Mesenchymal stem cell (in vitro differentiated cells and primary cell): Measurements from ENCODE around the gene LMOD3.

Experiments used
- DNase-seq: peaks from one replicate; pipeline ENCODE4 v3.0.0-alpha.2; 2013
- H2AFZ ChIP-seq: one replicate; pipeline ENCODE4 v1.6.1; 2013; ENCODE audit warnings: low read depth, mild to moderate bottlenecking, control low read depth, inconsistent platforms, low read length, moderate library complexity
- H2AK5ac ChIP-seq: 2 replicates; pipeline ENCODE4 v1.6.1; 2013; ENCODE audit warnings: low read length, moderate library complexity, mild to moderate bottlenecking, inconsistent platforms; ENCODE audit not compliant: severe bottlenecking
- H2BK120ac ChIP-seq: one replicate; pipeline ENCODE4 v1.6.1; 2013; ENCODE audit warnings: low read depth, mild to moderate bottlenecking, inconsistent platforms, low read length, moderate library complexity
- H2BK12ac ChIP-seq, 2 experiments: one replicate each; pipeline ENCODE4 v1.6.1; 2013; ENCODE audit warnings: inconsistent platforms in 2 of 2, low read length in 2 of 2, mild to moderate bottlenecking in 2 of 2, moderate library complexity in 2 of 2, control low read depth in 1 of 2
- H2BK15ac ChIP-seq: one replicate; pipeline ENCODE4 v1.6.1; 2013; ENCODE audit warnings: mild to moderate bottlenecking, low read depth, inconsistent platforms; ENCODE audit not compliant: poor library complexity, severe bottlenecking
- H2BK5ac ChIP-seq: 2 replicates; pipeline ENCODE4 v1.6.1; 2013; ENCODE audit warnings: low read depth, mild to moderate bottlenecking, low read length, control low read depth, inconsistent platforms; ENCODE audit not compliant: poor library complexity, severe bottlenecking
- H3K14ac ChIP-seq, 2 experiments: one replicate each; pipeline ENCODE4 v1.6.1; 2013; ENCODE audit warnings: inconsistent platforms in 2 of 2, low read length in 2 of 2, control low read depth in 1 of 2, mild to moderate bottlenecking in 1 of 2, moderate library complexity in 1 of 2
- H3K18ac ChIP-seq, 2 experiments: one replicate each; pipeline ENCODE4 v1.6.1; 2013; ENCODE audit warnings: inconsistent platforms in 2 of 2, low read length in 2 of 2, control low read depth in 1 of 2, low read depth in 1 of 2, mild to moderate bottlenecking in 1 of 2
- H3K23ac ChIP-seq, 2 experiments: one replicate each; pipeline ENCODE4 v1.6.1; 2013; ENCODE audit warnings: inconsistent platforms in 2 of 2, low read length in 2 of 2, mild to moderate bottlenecking in 2 of 2, moderate library complexity in 2 of 2, control low read depth in 1 of 2
- H3K27ac ChIP-seq: 2 replicates; pipeline ENCODE4 v1.5.1; 2013; ENCODE audit warnings: mild to moderate bottlenecking, moderate library complexity, low read length, control low read depth, inconsistent platforms; ENCODE audit not compliant: poor library complexity, severe bottlenecking
- H3K27me3 ChIP-seq, 2 experiments: 2 replicates each; pipeline versions ENCODE4 v1.6.1 to v1.7.0; 2013; ENCODE audit warnings: low read length in 2 of 2, mild to moderate bottlenecking in 2 of 2, moderate library complexity in 2 of 2, control low read depth in 1 of 2, inconsistent platforms in 1 of 2; ENCODE audit not compliant: control insufficient read depth in 1 of 2, insufficient read depth in 1 of 2
- H3K36me3 ChIP-seq, 2 experiments: 2 replicates each; pipeline versions ENCODE4 v1.6.1 to v1.7.0; 2013; ENCODE audit warnings: low read length in 2 of 2, control low read depth in 1 of 2, inconsistent platforms in 1 of 2, low read depth in 1 of 2, mild to moderate bottlenecking in 1 of 2; ENCODE audit not compliant: insufficient read depth in 2 of 2, control insufficient read depth in 1 of 2
- H3K4ac ChIP-seq, 2 experiments: one replicate each; pipeline ENCODE4 v1.6.1; 2013; ENCODE audit warnings: inconsistent platforms in 2 of 2, low read length in 2 of 2, mild to moderate bottlenecking in 2 of 2, moderate library complexity in 2 of 2, control low read depth in 1 of 2, low read depth in 1 of 2
- H3K4me1 ChIP-seq: 2 replicates; pipeline ENCODE4 v1.6.1; 2013; ENCODE audit warnings: low read depth, low read length, control low read depth; ENCODE audit not compliant: control insufficient read depth, insufficient read depth
- H3K4me2 ChIP-seq: 2 replicates; pipeline ENCODE4 v1.6.1; 2013; ENCODE audit warnings: low read length, mild to moderate bottlenecking, inconsistent platforms; ENCODE audit not compliant: poor library complexity, severe bottlenecking
- H3K4me3 ChIP-seq, 2 experiments: 2 replicates each; pipeline versions ENCODE4 v1.5.1 to v1.7.0; 2013; ENCODE audit warnings: low read length in 2 of 2, mild to moderate bottlenecking in 2 of 2, control low read depth in 1 of 2, low read depth in 1 of 2; ENCODE audit not compliant: insufficient read depth in 1 of 2
- H3K79me1 ChIP-seq: replicated peaks from 2 replicates; pipeline ENCODE4 v1.6.1; 2013; ENCODE audit warnings: mild to moderate bottlenecking, control low read depth, low read length, inconsistent platforms; ENCODE audit not compliant: poor library complexity, severe bottlenecking
- H3K9ac ChIP-seq: 2 replicates; pipeline ENCODE4 v1.7.0; 2013; ENCODE audit warnings: mild to moderate bottlenecking, low read length, moderate library complexity
- H3K9me3 ChIP-seq: 2 replicates; pipeline ENCODE4 v1.7.0; 2013; ENCODE audit warnings: mild to moderate bottlenecking, low read length; ENCODE audit not compliant: control insufficient read depth
- H4K8ac ChIP-seq: one replicate; pipeline ENCODE4 v1.6.1; 2013; ENCODE audit warnings: inconsistent platforms, mild to moderate bottlenecking, low read length, moderate library complexity
- H4K91ac ChIP-seq: one replicate; pipeline ENCODE4 v1.6.1; 2013; ENCODE audit warnings: mild to moderate bottlenecking, low read length, inconsistent platforms
- WGBS: methylation state at CpG from one replicate; pipeline ENCODE4 v1.1.7; 2013; ENCODE audit warnings: mixed read lengths; 5-methylcytosine and 5-hydroxymethylcytosine counted together

The LMOD3 gene

DNA sequence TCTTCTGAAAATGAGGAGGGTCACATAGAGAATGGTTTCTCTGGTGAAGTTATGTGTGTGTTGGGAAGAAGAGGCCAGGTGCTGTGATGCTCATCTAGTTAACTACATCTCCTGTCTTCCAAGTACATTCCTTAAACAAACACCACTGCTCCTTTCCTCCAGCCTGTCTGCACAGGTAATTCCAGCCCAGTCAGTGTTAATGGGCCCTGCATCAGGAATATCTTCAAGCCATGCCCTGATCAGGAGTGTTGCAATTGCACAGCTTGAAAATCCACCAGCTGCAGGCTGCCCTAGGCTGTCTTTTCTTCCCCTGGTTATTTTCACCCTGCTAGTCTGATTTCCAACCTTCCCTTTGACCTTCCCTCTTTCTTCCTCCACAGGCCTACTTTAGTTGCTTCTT, 41.9 kb upstream of the LMOD3 start:
- Histone ChIP-seq H2BK5ac (no peak overlapping the region), H4K8ac (no peak overlapping the region), H2AFZ (no peak overlapping the region), H3K9me3 (no peaks in the 10 kb centered on the region), H3K27ac (no peak overlapping the region), H3K27me3 (no peaks in the 10 kb centered on the region), H3K4me1 (no peaks in the 10 kb centered on the region), H3K9ac (no peak overlapping the region), H2BK120ac (no peak overlapping the region), H3K4ac (no peak overlapping the region), H3K4me2 (no peak overlapping the region), H2AK5ac (no peak overlapping the region), H3K36me3 (peaks cover 0 to under 1% of the 10 kb centered on the region in 2 experiments), H3K18ac (peak overlapping the region in 1 of 2 experiments; percentile 46), H4K91ac (no peak overlapping the region), H3K14ac (no peak overlapping the region), H2BK12ac (no peak overlapping the region), H2BK15ac (no peak overlapping the region), H3K79me1 (no peaks in the 10 kb centered on the region), H3K4me3 (no peak overlapping the region), H3K23ac (no peak overlapping the region)
- no peak for DNase-seq

DNA sequence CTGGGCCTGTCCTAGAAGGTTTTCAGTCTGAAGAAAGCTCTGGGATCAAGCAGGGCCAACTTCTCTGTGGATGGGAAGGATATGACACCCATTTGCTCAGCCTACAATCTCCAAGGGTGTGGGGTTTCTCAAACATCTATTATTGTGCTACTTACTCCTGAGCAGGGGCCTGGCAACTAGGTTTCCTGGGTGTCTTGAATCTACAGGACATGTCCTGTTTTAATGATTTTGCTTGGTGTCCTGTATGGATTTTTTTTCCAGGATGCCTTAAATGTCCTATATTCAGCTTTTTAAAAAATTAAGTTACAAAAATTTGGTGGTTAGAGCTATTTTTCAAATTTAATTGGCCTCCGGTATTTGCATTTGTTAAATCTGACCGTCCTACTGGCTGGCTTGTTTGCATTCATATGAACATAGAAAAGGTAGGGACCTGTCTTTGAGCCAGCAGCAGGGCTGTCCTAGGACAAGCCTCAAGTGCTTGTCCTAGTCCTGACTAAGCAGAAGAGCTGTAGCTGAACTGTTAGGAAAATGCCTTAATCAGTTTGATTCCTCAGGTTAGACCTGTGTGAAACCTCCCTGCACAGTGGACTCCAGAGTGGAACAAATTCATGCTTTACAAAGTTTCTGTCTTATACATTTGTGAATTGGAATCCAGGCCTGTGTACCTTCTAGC, 40.0 kb upstream of the LMOD3 start:
- Histone ChIP-seq H3K36me3 (no peaks in the 10 kb centered on the region), H3K23ac (no peak overlapping the region), H2BK12ac (peak overlapping the region in 1 of 2 experiments; percentile 78), H4K8ac (no peak overlapping the region), H2AFZ (no peak overlapping the region), H3K9ac (no peak overlapping the region), H3K4me2 (no peak overlapping the region), H2BK15ac (no peak overlapping the region), H3K4me1 (no peaks in the 10 kb centered on the region), H3K4ac (peak overlapping the region in 1 of 2 experiments; percentile 75), H3K9me3 (no peaks in the 10 kb centered on the region), H2AK5ac (no peak overlapping the region), H3K79me1 (no peaks in the 10 kb centered on the region), H2BK5ac (no peak overlapping the region), H3K18ac (peak overlapping the region in 1 of 2 experiments; percentile 24), H3K4me3 (no peak overlapping the region), H3K27me3 (no peaks in the 10 kb centered on the region), H3K14ac (no peak overlapping the region), H2BK120ac (peak overlapping the region; percentile 19), H3K27ac (no peak overlapping the region), H4K91ac (no peak overlapping the region)
- DNase-seq, result no peak
- WGBS, result 85% methylated on average over 2 of the region's 2 CpGs

DNA sequence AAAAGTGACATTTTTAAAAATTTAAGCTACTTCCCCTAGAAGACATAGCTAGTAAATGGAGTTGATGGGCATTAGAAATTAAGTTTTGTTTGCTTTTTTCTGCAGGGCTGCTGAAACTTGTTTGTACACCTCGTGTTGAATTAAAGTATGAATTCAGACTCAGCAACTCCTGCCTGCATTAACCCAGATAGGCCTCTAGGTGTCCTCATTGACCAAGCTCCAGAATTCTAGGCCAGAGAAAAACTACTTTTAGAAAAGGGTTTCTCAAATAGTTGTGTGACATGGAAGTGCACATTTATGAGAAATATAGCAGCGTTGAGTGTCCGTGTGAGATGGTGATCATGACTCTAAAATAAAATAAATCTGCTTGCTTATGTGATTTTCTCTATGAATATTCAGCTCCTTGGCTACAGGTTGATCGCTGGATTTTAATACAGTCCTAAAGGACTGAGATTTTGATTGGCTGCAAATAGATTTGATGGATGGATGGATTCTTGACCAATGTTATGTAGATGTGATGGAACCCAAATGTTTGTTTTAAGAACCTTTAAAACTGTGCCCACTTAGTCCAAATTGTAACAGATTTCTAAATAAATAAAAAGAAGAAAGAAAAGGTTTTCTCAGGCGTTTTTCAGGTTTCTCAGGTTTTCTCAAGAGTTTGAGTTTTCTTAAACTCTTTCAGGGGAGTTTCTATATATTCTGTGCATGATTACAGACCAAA, 39.4 kb upstream of the LMOD3 start:
- Histone ChIP-seq H2BK120ac (no peak overlapping the region), H3K9ac (no peak overlapping the region), H3K23ac (no peak overlapping the region), H3K4me1 (no peaks in the 10 kb centered on the region), H3K27ac (no peak overlapping the region), H2AFZ (no peak overlapping the region), H2AK5ac (no peak overlapping the region), H3K36me3 (no peaks in the 10 kb centered on the region), H3K4me2 (no peak overlapping the region), H4K91ac (no peak overlapping the region), H2BK5ac (no peak overlapping the region), H3K18ac (no peak overlapping the region), H3K9me3 (no peaks in the 10 kb centered on the region), H3K14ac (no peak overlapping the region), H3K4ac (no peak overlapping the region), H3K4me3 (no peak overlapping the region), H4K8ac (no peak overlapping the region), H2BK15ac (no peak overlapping the region), H2BK12ac (no peak overlapping the region), H3K79me1 (no peaks in the 10 kb centered on the region), H3K27me3 (peaks cover 0 to 3% of the 10 kb centered on the region in 2 experiments)
- DNase-seq, result peak; percentile 57
- 39% methylated on average over 5 of the region's 5 CpGs for WGBS

DNA sequence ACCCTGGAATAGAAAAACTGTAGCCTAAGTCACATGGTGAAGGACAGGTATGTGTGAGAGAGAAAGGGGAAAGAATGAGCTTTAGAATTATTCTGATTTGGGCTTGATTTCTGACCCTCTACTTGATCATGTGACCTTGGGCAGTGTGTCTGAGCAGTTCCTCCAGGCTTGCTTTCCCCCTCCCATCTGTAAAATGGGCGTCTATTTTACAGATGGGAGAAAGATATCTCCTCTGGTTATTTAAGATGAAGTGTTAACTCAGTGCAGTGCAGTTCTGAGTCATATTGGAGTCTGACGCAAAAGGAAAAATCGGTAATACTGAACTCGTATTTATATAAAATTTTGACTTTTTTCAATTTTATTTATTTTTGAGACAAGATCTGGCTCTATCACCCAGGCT, 38.1 kb upstream of the LMOD3 start:
- H3K4me2 ChIP-seq, result no peak overlapping the region
- H2BK120ac ChIP-seq, result no peak overlapping the region
- no peak overlapping the region for H3K4me3 ChIP-seq
- H3K23ac ChIP-seq, result no peak overlapping the region
- H3K79me1 ChIP-seq, result no peaks in the 10 kb centered on the region
- H4K91ac ChIP-seq, result no peak overlapping the region
- H2AK5ac ChIP-seq, result no peak overlapping the region
- no peaks in the 10 kb centered on the region for H3K4me1 ChIP-seq
- no peak overlapping the region for H2BK15ac ChIP-seq
- H3K14ac ChIP-seq, result no peak overlapping the region
- H3K9me3 ChIP-seq, result no peaks in the 10 kb centered on the region
- H2AFZ ChIP-seq, result no peak overlapping the region
- peaks cover 1 to 3% of the 10 kb centered on the region in 2 experiments for H3K27me3 ChIP-seq
- no peak overlapping the region for H2BK5ac ChIP-seq
- DNase-seq, result no peak
- H3K18ac ChIP-seq, result no peak overlapping the region
- no peak overlapping the region for H3K4ac ChIP-seq
- H3K27ac ChIP-seq, result no peak overlapping the region
- 80% methylated on average over 1 of the region's 4 CpGs for WGBS
- H3K36me3 ChIP-seq, result no peaks in the 10 kb centered on the region
- H4K8ac ChIP-seq, result no peak overlapping the region
- H2BK12ac ChIP-seq, result no peak overlapping the region
- no peak overlapping the region for H3K9ac ChIP-seq
